Activated CD8-positive, alpha-beta T cell treated with anti-CD3 and anti-CD28 coated beads for 36 hours (primary cell): Measurements from ENCODE around the gene ITPRIP. TPM values are rescaled to one million over a fixed set of nuclear protein-coding genes. Genes with fewer than 3 reads are reported as not detected.

Experiments
- ATAC-seq: fragments of 200-7000 bp; cut with Tn5 transposase; one replicate; pipeline ENCODE4 v1.10.0; 2021; ENCODE audit warnings: mild to moderate bottlenecking, moderate library complexity
- CTCF ChIA-PET: fragments of 350-600 bp; sonication (Branson Sonifier 250); formaldehyde crosslinking; loops from one replicate; lab custom pipeline; 2021; ENCODE audit warnings: antibody characterized with exemption; lab: Charles Lee
- POLR2A ChIA-PET: fragments of 350-600 bp; sonication (Branson Sonifier 250); formaldehyde crosslinking; loops from one replicate; lab custom pipeline; 2021; ENCODE audit warnings: antibody characterized with exemption; lab: Charles Lee
- DNase-seq: peaks from one replicate; pipeline ENCODE4 v3.0.0-alpha.2; 2020
- H3K27ac Mint-ChIP-seq: one replicate; pipeline ENCODE4 v1.8.0; 2021; ENCODE audit warnings: mild to moderate bottlenecking, mixed read lengths
- H3K27me3 Mint-ChIP-seq: one replicate; pipeline ENCODE4 v1.8.0; 2021; ENCODE audit warnings: mixed read lengths
- H3K36me3 Mint-ChIP-seq: one replicate; pipeline ENCODE4 v1.8.0; 2021; ENCODE audit warnings: low read depth, mixed read lengths
- H3K4me1 Mint-ChIP-seq: one replicate; pipeline ENCODE4 v1.8.0; 2021; ENCODE audit warnings: low read depth, mixed read lengths
- H3K4me3 Mint-ChIP-seq: one replicate; pipeline ENCODE4 v1.8.0; 2021; ENCODE audit warnings: mild to moderate bottlenecking, moderate library complexity, mixed read lengths
- H3K9me3 Mint-ChIP-seq: one replicate; pipeline ENCODE4 v1.8.0; 2021; ENCODE audit warnings: mixed read lengths
- CTCF ChIP-seq: fragments of 200-600 bp; IDR thresholded peaks from one replicate; pipeline ENCODE4 v1.8.0; 2022; ENCODE audit warnings: antibody characterized with exemption, mild to moderate bottlenecking
- intact Hi-C: fragments of 100-400 bp; cut with micrococcal nuclease; formaldehyde crosslinking; loops from one replicate; pipeline ENCODE4 v1.10.0; 2022
- total RNA-seq, 2 experiments: library from RNA; stranded (reverse); gene quantifications; one replicate each; pipeline ENCODE4 v1.2.3, GENCODE V29; 2021

Gene ITPRIP
- total RNA-seq, 2 experiments from 2014 or later: 18.3 to 18.9 TPM

GRCh38 chr10:104303594-104304355 lies 34.5 kb downstream of the ITPRIP start:
- intact Hi-C loops: no loop called here
- peaks cover 4% of the 10 kb centered on the region for H3K36me3 Mint-ChIP-seq
- ATAC-seq: no peak
- no peak overlapping the region for H3K27ac Mint-ChIP-seq
- peaks cover 5% of the 10 kb centered on the region for H3K27me3 Mint-ChIP-seq
- CTCF ChIA-PET: interaction anchor here (1.3 to 9.0 kb wide), 5 partner anchors 11 to 48 kb away, joined by 4 to 198 read pairs (median 62); partner anchors contain the start of genes CFAP58 and ITPRIP
- no peak overlapping the region for H3K4me3 Mint-ChIP-seq
- no peak for TF ChIP-seq CTCF
- POLR2A ChIA-PET: interaction anchor here (1.1 kb wide), 1 partner anchor 47 kb away, joined by 4 read pairs; no protein-coding TSS in a partner anchor
- peaks cover 61% of the 10 kb centered on the region for H3K4me1 Mint-ChIP-seq
- DNase-seq: no peak
- peaks cover 4% of the 10 kb centered on the region for H3K9me3 Mint-ChIP-seq

GRCh38 chr10:104301907-104302690 lies 36.2 kb downstream of the ITPRIP start:
- Mint-ChIP-seq H3K4me3 (no peak overlapping the region), H3K4me1 (peaks cover 45% of the 10 kb centered on the region), H3K27ac (no peak overlapping the region), H3K9me3 (peaks cover 4% of the 10 kb centered on the region), H3K36me3 (peaks cover 4% of the 10 kb centered on the region), H3K27me3 (peaks cover 5% of the 10 kb centered on the region)
- TF ChIP-seq CTCF: no peak
- intact Hi-C loops: no loop called here
- DNase-seq: no peak
- CTCF ChIA-PET: interaction anchor here (0.9 to 9.0 kb wide), 4 partner anchors 9 to 50 kb away, joined by 4 to 198 read pairs (median 98); partner anchors contain the start of genes CFAP58 and ITPRIP
- POLR2A ChIA-PET: no interaction called here
- ATAC-seq: no peak

GRCh38 chr10:104300736-104301292 lies 37.5 kb downstream of the ITPRIP start:
- intact Hi-C loops: no loop called here
- TF ChIP-seq CTCF: no peak
- no peak overlapping the region for H3K4me3 Mint-ChIP-seq
- ATAC-seq: peak; percentile 50
- peaks cover under 1% of the 10 kb centered on the region for H3K27me3 Mint-ChIP-seq
- peaks cover 37% of the 10 kb centered on the region for H3K4me1 Mint-ChIP-seq
- H3K36me3 Mint-ChIP-seq: peaks cover 4% of the 10 kb centered on the region
- DNase-seq: peak; percentile 48
- ChIA-PET CTCF (interaction anchor here (0.7 to 3.8 kb wide), 3 partner anchors 9 to 51 kb away, joined by 3 to 45 read pairs (median 23); partner anchors contain the start of gene CFAP58), POLR2A (interaction anchor here (1.0 to 1.8 kb wide), 2 partner anchors 9 to 38 kb away, joined by 3 to 8 read pairs; partner anchors contain the start of gene ITPRIP)
- H3K27ac Mint-ChIP-seq: peak overlapping the region; percentile 56
- peaks cover 4% of the 10 kb centered on the region for H3K9me3 Mint-ChIP-seq

GRCh38 chr10:104300002-104300735 lies 38.1 kb downstream of the ITPRIP start:
- H3K27ac Mint-ChIP-seq: no peak overlapping the region
- POLR2A ChIA-PET: interaction anchor here (1.0 to 1.8 kb wide), 2 partner anchors 8 to 39 kb away, joined by 3 to 8 read pairs; partner anchors contain the start of gene ITPRIP
- no peak for ATAC-seq
- CTCF ChIA-PET: interaction anchor here (0.7 to 3.8 kb wide), 5 partner anchors 9 to 88 kb away, joined by 3 to 45 read pairs (median 13); partner anchors contain the start of gene CFAP58
- no peaks in the 10 kb centered on the region for H3K27me3 Mint-ChIP-seq
- H3K9me3 Mint-ChIP-seq: peaks cover 4% of the 10 kb centered on the region
- TF ChIP-seq CTCF: no peak
- peaks cover 4% of the 10 kb centered on the region for H3K36me3 Mint-ChIP-seq
- H3K4me3 Mint-ChIP-seq: no peak overlapping the region
- no peak for DNase-seq
- peaks cover 34% of the 10 kb centered on the region for H3K4me1 Mint-ChIP-seq
- intact Hi-C loops: no loop called here
